ENCODE data around the gene SMG7.

The SMG7 gene

DNA sequence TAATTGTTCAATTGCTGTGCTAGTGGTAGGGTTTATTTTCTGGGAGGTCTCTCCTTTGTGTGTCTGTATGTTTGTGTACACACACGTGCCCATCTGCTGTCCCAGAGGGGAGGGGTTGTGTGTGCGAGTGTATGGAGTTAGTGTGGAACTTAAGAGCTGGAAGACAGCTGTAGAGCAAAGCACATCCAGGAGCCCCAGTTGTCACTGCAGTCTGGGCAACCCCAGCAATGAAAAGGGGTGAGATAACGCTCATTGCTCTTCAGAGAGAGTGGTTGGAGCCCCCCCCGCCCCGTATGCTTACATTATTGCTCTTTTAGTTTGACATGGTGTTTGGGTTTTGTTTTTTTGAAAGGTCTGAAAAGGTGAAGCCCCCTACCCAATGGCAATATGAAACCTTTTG is 81.0 kb downstream of the SMG7 start:
- DNase-seq (ENCODE audit: low read depth), result no peak
- TF ChIP-seq, protein P1, sequence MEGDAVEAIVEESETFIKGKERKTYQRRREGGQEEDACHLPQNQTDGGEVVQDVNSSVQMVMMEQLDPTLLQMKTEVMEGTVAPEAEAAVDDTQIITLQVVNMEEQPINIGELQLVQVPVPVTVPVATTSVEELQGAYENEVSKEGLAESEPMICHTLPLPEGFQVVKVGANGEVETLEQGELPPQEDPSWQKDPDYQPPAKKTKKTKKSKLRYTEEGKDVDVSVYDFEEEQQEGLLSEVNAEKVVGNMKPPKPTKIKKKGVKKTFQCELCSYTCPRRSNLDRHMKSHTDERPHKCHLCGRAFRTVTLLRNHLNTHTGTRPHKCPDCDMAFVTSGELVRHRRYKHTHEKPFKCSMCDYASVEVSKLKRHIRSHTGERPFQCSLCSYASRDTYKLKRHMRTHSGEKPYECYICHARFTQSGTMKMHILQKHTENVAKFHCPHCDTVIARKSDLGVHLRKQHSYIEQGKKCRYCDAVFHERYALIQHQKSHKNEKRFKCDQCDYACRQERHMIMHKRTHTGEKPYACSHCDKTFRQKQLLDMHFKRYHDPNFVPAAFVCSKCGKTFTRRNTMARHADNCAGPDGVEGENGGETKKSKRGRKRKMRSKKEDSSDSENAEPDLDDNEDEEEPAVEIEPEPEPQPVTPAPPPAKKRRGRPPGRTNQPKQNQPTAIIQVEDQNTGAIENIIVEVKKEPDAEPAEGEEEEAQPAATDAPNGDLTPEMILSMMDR (IDR thresholded peaks at IDR 0.05; ENCODE audit: insufficient read depth, low read depth, low read length, missing control alignments), result no peak
- no peak overlapping the region for H3K4me3 ChIP-seq (ENCODE audit: low read length)

DNA sequence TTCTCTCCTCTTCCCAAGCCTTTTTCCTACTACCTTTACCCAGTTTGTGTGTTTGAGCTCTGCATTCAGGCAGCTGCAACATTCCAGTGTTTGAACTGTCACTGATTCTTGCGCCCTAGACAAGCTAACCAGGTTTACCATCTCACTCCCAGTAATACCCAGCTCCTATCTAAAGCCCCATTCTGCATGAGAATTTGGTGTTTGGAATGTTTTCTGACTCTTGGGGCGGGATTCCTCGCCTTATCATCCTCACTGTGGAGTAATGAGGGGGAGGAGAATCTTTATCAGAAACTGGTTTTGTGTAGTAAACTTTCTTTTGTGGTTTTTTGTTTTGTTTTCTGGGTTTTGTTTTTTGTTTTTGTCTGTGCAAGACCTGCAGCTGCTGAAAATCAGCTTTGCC is 81.5 kb downstream of the SMG7 start:
- TF ChIP-seq, protein P1 (IDR thresholded peaks at IDR 0.05; ENCODE audit: insufficient read depth, low read depth, low read length, missing control alignments), result no peak
- H3K4me3 ChIP-seq (ENCODE audit: low read length), result no peak overlapping the region
- no peak for DNase-seq (ENCODE audit: low read depth)

DNA sequence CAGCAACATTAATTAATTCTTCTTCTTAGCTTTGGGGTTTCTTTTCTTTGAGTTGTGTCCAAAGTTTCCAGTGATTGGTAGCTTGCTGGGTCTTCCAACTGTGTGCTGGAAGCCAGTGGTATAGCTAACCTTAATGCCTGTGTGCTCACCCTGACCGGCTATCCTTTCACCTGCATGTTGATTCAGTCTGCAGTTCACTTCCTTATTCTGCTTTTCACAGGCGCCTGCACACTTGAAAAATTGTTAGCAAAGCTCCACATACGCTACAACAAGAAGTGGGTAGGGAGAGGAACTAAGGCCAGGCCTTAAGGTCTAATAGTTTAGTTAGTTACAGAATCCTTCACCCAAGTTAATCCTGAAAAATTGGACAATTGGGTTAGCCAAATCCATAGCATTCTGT is 82.3 kb downstream of the SMG7 start:
- no peak overlapping the region for H3K4me3 ChIP-seq (ENCODE audit: low read length)
- TF ChIP-seq, protein P1 (IDR thresholded peaks at IDR 0.05; ENCODE audit: insufficient read depth, low read depth, low read length, missing control alignments), result no peak
- DNase-seq (ENCODE audit: low read depth), result no peak

DNA sequence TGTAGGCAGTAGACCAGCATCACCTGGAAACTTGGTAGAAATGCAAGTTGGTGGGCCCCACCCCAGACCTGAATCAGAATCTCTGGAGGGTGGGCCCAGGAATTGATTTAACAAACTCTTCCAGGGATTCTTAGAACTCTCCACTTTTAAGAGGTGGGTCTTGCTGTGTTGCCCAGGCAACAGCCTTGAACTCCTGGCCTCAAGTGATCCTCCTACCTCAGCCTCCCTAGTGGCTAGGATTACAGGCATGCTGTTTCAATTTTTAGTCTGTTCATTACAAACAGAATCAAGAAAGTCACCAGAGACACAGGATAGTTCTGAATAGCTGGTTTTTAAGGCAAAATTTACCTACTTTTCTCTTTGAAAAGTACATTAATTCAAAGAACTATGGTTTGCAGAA is 86.8 kb downstream of the SMG7 start:
- no peak overlapping the region for H3K4me3 ChIP-seq (ENCODE audit: low read length)
- TF ChIP-seq, protein P1 (IDR thresholded peaks at IDR 0.05; ENCODE audit: insufficient read depth, low read depth, low read length, missing control alignments), result no peak

DNA sequence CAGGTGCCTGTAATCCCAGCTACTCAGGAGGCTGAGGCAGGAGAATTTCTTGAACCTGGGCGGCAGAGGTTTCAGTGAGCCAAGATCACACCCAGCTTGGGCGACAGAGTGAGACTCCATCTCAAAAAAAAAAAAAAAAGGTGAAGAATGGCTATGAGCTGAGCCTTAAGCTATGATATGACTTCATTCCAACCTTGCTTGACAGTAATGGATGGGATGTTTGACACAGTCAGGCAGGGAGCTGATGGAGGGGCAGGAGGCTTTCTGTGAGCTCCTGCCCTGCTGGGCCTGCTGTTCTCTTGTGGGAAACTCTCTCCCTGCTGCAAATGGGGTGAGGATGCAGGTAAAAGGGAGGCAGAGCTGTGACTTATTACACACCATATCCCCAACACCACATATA is 90.4 kb downstream of the SMG7 start:
- DNase-seq (ENCODE audit: low read depth), result no peak
- no peak overlapping the region for H3K4me3 ChIP-seq (ENCODE audit: low read length)
- TF ChIP-seq, protein P1 (IDR thresholded peaks at IDR 0.05; ENCODE audit: insufficient read depth, low read depth, low read length, missing control alignments), result no peak

More for the DNA sequence above, 86.8 kb downstream of the SMG7 start:
- no peak for DNase-seq (ENCODE audit: low read depth)

DNA sequence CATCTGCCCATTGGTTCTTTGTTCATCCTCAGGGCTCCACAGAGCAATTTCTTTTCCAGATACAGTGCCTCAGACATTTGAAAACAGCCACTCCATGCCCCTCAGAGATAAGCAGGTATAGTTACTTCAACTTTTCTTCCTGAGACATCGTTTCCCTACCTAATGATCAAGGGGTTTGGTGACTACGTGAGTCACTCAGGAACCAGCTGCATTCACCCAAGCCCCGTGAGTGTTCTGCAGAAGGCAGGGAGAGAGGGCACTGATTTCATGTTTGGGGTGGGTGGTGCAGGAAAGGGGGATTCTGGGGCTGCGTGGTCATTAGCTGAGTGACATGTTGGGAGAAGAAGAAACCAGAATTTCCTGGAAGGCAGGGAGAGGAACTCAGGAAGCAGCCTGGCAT is 93.0 kb downstream of the SMG7 start:
- no peak for DNase-seq (ENCODE audit: low read depth)
- no peak overlapping the region for H3K4me3 ChIP-seq (ENCODE audit: low read length)
- TF ChIP-seq, protein P1 (IDR thresholded peaks at IDR 0.05; ENCODE audit: insufficient read depth, low read depth, low read length, missing control alignments), result no peak

DNA sequence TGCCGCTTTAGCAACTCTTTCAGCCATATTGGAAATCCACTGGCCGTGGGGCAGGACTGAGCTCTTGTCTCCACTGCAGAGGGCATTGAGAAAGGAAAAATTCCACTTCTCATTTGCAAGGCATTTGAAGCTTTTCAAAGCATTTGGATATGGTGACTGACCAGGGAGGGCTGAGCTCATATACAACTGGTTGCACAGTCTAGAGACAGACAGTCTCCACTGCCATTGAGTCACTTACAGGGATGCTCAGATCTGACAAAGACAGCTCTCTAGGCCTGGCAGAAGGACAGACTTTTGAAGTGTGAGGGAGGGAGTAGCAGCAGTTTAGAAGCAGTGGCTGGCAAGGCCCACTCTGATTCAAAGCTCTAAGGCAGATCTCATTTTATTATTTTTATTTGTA is 93.7 kb downstream of the SMG7 start:
- TF ChIP-seq, protein P1 (IDR thresholded peaks at IDR 0.05; ENCODE audit: insufficient read depth, low read depth, low read length, missing control alignments), result no peak
- no peak for DNase-seq (ENCODE audit: low read depth)
- no peak overlapping the region for H3K4me3 ChIP-seq (ENCODE audit: low read length)
